HG02678 (cell line): ENCODE results near the gene FLACC1.
A peak's percentile ranks its signal among the peaks of the same experiment; 100 is the strongest.
"Not testable (repeated sequence)": the region's sequence is repeated elsewhere in the genome, so short reads cannot be mapped to it uniquely, and the experiment has no call there.

ENCODE experiments used
- ATAC-seq: cut with Tn5 transposase; IDR thresholded peaks from one replicate; pipeline ENCODE4 v1.9.1; 2021; ENCODE audit warnings: mild to moderate bottlenecking, moderate library complexity; ENCODE audit not compliant: unreplicated experiment

The FLACC1 gene, protein sequence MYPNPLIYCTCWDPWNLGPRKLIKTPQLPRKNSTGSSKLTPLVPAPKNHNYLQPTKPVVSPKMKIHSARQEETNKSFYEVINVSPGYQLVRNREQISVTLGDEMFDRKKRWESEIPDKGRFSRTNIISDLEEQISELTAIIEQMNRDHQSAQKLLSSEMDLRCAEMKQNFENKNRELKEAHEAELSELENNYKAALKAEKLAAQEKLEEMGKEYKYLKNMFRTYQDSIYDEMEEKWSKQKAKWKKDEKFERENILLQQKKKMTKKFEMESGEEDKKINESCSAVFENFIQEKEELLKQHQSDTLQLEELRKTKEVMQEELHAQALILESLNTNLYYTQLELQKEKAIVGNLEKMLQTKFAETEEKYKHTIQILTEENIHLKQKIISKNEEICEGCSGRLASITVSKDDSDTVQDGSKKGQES

DNA sequence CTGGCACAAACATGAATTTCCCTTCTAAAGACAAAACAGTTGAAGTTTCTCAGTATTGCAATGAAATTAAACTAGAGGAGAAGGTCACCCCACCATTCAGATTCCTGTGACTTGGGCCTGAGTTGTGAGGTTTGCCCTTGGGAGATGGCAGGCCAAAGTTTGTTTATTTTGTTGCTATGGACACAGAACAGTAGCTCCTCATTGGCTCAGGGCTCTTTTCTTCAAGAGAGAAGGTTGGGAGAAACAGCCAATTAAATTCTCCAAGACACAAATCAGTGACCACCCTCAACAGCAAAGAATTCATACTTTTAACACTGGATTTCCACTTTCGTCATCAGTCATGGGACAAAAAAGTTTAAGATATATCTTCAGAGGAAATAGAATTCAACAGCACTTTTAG lies at the start of gene FLACC1:
Gene FLACC1, minus strand, starts transcription at position 125 of the 400 bp plus-strand sequence. CDS start 5,941 bp downstream, outside the sequence.
- ATAC-seq, result no peak

DNA sequence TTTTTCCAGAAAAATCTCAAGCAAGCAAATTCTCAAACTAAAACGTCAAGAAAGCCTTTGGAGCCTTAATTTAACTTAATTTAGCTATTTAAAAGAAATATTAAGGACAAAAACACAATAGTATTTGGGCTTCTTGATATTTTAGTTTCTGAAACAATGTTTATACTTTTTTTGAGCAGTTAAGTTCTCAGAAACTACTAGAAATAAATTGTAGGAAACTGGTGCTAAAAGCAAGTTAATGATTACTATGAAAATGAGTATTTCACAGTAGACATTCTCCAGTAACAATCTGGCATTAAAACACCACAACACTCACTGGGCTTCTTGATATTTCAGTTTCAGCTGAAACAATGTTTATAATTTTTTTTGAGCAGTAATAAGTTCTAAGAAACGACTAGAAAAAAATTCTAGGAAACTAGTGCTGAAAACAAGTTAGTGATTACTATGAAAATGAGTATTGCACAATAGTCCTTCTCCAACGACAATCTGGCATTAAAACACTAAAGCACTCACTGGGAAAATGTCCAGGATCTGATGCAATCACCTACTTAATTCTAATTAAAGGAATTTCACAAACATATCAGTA lies 49.0 kb upstream of the FLACC1 start:
- no peak for ATAC-seq

DNA sequence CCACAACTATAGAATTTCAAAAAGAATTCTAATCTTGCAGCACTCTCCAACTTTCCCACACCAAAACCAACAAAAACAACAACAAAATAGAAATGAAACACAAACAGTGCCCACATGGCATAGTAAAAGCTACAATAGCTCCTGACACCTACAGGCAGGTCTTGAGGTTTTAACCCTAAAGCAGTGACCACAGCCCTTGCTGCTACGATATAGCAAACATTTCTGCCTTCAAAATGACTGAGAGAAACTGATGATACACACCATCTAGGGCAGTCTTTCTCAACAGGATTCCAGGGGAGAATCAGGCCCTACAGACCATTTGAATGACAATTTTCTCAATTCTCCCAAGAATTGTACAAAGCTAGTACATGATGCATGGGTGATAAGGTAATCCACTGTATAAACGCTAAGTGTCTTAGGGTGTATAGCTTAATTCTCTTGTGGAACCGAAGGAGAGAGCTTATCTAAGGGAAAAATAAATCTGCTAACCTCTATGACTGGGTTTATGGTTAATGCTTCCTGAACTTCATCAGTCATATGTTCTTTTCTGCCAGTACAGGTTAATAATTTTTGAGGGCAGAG lies 47.6 kb upstream of the FLACC1 start:
- no peak for ATAC-seq

DNA sequence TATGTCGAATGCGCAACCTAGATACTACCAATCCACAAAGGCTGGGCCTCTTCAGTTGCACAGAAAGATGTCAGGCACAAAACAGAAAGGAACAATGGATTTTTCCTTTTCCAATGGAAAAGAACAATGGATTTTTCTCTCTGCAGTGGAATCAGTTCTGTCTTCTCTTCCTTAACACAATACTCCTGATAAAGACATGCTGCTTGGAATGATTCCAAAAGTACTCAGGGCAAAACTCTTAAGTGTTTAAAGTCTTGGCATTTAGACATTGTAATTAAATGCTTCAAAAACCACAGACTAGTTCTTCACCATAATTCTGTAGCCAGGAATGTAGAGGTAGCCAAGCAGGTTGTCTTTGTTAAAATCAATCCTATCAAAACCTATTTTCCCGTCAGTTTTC lies 46.7 kb upstream of the FLACC1 start:
- ATAC-seq, result no peak

DNA sequence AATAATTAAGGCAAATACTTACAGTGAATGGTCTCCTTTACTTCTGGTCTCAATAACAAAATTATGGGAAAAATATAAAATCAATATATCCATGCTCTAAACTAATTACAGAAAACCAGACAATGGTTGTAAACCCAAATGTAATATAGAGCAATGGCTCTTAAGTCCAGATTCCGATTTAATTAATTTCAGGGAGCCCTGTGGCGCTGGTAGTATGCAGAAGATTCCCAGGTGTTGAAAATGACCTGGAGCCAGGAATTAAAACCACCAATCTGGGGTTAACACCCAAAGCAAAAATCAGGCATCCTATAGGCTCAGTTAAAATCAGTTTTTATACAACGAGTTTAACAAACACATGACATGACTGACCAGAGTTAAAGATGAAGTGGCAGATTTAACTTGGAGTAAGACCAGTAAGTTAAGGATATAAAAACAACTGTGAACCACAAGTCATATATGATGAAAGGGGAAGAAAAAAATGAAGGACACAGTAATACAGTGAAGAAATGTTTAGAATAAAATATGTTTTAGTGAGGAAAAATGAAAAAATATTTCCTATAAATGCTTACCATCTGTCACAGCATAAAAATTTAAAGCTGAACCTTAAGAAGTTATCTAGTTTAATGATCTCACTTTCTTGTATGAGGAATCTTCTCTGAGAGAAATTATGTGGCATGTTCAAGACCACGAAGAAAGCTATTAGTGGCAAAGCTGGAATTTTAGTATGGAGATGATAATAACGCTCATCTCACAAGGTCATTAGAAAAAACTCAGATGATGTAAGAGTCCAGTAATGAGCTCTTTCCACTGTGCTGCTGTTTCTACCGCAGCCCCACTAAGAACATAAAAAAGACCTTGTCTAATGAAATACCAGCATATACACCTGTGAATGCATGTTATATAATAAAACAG lies 45.8 kb upstream of the FLACC1 start:
- no peak for ATAC-seq

DNA sequence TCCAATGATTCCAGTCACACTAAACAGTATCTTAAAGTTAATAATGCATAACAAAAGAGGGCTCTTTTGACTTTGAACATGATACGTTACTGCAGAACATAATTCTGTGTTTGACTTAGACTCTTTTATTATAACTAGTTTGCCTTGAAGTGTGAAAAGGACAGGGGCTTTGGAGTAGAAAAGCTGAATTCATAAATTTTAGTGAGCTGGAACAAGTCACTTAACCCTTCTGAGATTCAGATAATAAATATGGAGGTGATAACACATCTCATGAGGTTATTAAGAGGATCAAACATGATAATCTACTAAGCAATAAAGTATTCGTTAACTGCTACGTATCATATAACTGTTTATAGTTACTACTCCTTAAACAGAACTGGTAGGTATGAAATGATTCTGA lies 44.7 kb upstream of the FLACC1 start:
- no peak for ATAC-seq

DNA sequence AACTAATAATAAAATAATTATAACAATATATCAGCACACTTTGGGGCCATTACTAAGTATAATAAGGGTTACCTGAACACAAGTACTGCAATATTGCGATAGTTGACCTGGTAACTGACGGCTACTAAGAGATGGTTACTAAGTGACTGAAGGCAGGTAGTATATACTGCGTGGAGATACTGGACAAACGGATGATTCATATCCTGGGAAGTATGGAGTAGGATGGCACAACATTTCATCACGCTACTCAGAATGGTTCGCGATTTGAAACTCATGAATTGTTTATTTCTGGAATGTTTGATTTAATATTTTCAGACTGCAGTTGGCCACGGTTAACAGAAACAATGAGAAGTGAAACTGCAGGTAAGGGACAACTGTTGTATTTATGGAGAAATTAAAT lies 39.5 kb upstream of the FLACC1 start:
- no peak for ATAC-seq

DNA sequence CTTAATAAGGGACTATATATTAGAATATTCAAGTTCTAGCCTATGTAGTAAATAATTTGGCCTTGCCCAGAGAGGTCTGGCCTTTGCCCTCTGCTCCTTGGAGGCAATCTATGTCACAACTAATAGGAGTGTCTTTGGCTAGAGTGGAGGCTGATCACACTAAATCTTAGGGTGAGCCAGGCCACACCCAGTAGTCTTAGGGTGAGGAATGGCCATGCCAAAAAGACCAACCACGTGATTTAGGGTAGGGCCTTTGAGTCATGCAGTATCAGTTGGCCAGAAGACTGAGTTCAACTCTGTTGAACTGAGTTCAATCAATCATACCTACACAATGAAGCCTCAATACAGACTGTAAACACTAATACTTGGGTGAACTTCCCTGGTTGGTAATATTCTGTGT lies 26.0 kb upstream of the FLACC1 start:
- no peak for ATAC-seq

DNA sequence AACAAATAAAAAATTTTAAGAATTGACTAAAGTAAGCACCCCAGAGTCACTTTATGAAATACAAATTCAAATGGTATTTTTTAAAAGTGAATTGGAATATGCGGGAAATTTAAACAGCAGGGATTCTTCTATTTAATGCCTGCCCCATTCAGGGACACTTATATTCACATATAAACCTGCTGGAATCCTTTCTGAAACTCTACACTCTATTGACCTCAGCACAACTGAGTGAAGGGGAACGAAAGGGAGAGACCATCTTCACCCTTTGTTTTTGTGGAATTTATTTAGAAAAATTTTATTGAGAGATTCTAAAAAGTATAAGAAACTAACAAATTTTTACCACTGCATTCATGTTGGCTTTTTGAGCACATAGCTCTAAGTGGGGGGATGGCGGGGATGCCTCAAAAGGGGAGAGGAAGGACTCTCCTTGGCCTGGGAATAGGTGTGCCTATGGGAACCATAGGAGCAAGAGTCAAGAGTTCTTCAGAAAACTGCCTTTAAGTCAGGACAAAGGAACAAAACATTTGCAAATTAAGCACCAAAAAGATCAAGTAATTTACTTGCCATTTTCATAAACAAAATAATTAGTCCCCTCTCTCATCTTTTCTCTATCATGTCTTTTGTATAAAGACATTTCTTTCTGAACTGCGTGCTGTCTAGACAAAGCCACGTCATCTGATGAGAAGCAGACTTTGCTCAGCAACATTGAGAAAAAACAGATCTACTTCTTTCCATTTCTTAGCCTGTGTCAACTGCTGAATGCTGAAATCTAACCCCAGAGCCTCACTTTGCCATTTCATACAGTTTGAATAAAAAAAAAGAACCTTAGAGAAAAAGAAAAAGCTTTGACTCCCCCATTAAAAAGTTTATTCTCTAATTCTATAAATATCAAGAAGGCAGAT lies 21.6 kb upstream of the FLACC1 start:
- no peak for ATAC-seq

DNA sequence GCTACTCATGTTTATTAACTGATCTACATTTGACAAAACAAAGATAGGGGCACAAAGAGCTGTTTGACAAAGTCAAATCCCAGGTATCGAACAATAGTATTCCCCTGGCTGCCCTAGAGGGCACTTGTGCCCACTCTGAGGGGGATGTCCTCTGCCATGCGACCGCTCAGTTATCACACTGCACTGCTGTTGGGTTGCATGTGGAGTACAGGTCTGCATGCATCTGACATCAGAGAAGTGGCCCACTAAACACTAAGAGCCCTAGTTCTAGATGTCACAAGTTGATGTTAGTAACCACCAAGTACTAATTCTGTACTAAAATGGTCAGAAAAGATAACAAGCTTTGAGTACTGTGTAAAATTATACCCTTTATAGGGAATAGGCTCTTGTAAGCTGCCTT lies 20.1 kb upstream of the FLACC1 start:
- ATAC-seq, result no peak

DNA sequence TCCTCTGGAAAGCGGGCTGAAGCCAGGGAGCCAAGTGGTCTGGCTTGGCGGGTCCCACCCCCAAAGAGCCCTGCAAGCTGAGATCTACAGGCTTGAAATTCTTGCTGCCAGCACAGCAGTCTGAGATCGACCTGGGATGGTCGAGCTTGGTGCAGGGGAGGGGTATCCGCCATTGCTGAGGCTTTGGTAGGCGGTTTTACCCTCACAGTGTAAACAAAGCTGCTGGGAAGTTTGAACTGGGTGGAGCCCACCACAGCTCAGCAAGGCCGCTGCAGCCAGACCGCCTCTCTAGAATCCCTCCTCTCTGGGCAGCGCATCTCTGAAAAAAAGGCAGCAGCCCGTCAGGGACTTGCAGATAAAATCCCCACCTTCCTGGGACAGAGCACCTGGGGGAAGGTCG lies 12.6 kb upstream of the FLACC1 start:
- no peak for ATAC-seq

DNA sequence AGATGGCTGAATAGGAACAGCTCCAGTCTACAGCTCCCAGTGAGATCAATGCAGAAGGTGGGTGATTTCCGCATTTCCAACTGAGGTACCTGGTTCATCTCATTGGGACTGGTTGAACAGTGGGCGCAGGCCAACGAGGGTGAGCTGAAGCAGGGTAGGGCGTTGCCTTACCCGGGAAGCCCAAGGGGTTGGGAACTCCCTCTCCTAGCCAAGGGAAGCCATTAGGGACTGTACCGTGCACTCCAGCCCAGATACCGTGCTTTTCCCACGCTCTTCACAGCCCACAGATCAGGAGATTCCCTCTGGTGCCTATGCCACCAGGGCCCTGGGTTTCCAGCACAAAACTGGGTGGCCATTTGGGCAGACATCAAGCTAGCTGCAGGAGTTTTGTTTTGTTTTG lies 12.2 kb upstream of the FLACC1 start:
- not testable (repeated sequence) for ATAC-seq

DNA sequence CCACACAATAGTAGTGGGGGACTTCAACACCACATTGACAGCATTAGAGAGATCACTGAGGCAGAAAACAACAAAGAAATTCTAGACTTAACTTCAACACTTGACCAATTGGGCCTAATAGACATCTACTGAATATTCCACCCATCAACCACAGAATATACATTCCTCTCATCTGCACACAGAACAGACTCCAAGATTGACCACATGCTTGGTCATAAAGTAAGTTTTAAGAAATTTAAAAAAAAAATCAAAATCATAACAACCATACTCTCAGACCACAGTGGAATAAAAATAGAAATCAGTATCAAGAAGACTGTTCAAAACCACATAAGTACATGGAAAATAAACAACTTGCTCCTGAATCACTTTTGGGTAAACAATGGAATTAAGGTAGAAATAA lies 9.0 kb upstream of the FLACC1 start:
- ATAC-seq, result no peak

DNA sequence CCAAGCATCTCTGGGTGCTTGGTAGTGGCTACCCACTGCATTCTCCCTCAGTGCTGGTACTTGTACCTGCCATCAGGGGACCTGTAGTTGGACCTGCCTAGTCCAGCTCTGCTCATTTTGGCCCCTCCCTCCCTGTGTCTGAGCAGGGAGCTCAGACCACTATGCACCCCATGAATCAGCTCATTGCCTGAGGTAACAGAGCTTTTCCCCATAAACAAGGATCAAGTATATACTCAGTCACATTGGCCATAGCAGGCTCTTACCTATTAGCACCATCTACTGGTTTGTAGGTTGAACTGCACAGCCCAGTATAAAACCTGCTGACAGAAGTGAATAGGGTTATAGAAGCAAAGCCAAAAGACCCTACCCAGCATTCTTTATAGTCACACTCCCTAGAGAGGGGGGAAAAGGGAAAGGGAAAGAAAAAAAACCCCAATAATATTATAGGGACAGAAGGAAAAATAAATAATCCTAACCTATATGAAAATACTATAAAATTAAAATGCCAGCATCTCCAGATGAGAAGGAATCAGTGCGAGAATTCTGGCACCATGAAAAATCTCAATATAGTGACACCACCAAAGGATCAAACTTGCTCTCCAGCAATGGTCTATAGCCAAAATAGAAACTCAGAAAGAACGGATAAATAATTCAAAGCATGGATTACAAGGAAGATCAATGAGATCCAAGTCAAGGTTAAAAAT lies 6.9 kb upstream of the FLACC1 start:
- ATAC-seq, result peak; percentile 68

DNA sequence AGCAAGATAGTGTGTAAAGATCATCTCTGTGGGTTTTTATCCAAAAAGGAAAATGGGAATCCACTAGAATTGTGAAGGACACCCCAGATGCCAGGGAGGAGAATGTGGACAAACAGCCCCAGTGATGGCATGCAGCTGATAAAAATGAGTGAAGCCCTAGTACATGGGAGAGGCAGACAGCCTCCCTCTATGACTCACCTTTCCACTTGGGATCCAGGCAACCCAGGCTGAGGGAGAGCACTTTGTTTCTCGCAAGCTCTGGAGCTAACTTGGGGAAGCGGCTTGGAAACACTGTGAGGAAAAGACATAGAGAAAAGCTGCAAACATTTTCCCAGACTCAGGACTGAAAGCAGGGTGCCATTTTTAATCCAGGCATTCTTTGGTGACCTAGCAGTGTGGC lies 5.3 kb upstream of the FLACC1 start:
- ATAC-seq, result no peak

DNA sequence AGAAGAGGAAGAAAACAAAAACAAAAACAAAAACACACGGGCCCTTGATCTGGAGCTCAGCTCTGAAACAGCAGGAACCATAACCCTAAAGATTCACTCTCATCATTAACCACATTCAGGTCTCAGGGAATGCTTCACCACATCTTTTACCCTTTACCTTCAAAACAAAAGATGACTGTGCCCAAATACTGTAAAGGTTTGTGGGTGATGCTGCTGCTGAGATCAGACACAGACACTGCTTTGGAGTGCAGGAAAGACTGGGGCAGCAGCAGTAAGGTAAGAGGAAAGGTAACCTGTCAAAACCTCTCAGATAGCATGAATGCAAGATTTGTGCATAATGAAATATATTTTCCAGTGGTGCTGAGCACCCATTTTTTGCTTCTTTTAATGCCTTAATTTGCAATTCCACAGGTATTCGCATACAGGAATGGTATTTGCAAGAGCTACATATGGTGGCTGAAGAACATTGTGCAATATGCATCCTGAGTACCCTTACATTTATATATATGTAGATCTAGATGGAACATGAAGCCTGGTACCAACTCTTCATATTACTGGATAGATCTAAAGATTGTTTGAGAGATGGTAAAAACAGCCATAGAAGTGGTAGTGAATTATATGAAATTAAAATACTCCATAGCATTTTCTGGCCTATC lies 4.1 kb upstream of the FLACC1 start:
- no peak for ATAC-seq

DNA sequence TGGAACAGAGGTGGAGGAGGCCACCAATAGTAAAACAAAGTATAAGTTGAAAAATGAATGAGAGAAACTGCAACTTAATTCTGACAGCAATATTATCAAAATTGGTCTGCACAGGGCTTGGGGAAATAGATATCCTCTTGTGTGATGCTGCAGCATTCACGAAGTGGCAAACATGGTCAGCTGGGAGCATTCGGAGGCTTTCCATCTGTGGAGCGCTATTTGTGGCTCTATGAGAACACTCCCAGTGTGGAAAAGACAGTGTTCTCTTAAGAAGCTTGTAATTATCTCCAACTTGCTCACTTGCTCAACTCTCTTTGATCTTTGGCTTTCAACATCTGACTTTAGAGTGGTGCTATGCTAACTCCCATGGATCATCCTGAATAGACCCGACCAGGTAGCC lies 3.1 kb upstream of the FLACC1 start:
- ATAC-seq, result no peak

DNA sequence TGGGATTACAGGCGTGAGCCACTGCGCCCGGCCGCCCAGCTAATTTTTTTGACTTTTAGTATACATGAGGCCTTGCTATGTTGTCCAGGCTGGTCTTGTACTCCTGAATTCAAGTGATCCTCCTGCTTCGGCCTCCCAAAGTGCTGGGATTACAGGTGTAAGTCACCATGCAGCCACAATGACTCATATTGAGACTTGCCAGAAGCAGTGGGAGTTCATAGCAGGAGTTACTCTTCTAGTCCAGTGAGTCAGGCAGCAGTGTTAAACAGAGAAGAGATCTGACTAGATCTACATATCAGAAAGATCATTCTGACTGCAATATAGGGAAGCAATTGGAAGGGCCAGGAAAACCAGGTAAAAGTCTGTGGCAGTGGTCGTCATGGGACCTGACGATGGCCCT lies 1.5 kb upstream of the FLACC1 start:
- no peak for ATAC-seq

DNA sequence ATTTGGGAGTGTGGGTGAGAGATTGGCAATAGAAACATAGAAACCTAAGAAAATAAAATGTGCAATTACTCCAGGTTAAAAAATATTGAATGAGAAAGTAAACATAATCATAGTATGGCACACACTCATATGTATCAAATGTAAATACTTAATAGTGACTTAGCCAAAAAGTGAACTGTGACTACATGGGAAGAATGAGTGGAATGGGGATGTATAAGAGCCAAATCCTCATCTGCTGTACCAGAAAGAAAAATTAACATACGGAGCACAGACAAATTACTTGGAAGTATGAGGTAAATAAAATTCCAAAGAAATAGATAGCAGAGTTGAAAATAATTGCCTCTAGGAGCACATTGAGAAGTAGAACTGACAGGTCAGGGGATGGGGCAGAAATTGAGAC lies 4.0 kb downstream of the FLACC1 start:
- no peak for ATAC-seq
